SK-N-SH treated with all-trans-retinoic acid at 6 μM for 48 hours (cell line): Measurements from ENCODE around the gene ISYNA1.
A peak's percentile ranks its signal among the peaks of the same experiment; 100 is the strongest.

Experiments
- ATAC-seq: fragments of 200-7000 bp; cut with Tn5 transposase; 3 replicates; pipeline ENCODE4 v1.9.1; 2020; ENCODE audit warnings: mild to moderate bottlenecking, moderate library complexity
- ARNTL ChIP-seq: fragments of 450-650 bp; formaldehyde crosslinking; IDR thresholded peaks from 2 replicates; pipeline ENCODE4 v1.5.0; 2020; ENCODE audit warnings: low read depth, mild to moderate bottlenecking, moderate library complexity, borderline replicate concordance
- CREB5 ChIP-seq: fragments of 250-450 bp; sonication (Bioruptor Pico); IDR thresholded peaks from 2 replicates; pipeline ENCODE4 v1.5.1; 2020; ENCODE audit warnings: low read depth, mild to moderate bottlenecking, moderate library complexity
- CSDC2 ChIP-seq: fragments of 250-450 bp; sonication (Bioruptor Pico); IDR thresholded peaks from 2 replicates; pipeline ENCODE4 v1.5.0; 2020; ENCODE audit warnings: mild to moderate bottlenecking, moderate library complexity
- ISL1 ChIP-seq: fragments of 250-450 bp; sonication (Bioruptor Pico); IDR thresholded peaks from 2 replicates; pipeline ENCODE4 v2.1.2; 2022; ENCODE audit warnings: mild to moderate bottlenecking, moderate library complexity
- POU6F1 ChIP-seq: fragments of 250-450 bp; sonication (Bioruptor Pico); IDR thresholded peaks from 2 replicates; pipeline ENCODE4 v1.8.0; 2021; ENCODE audit warnings: low read depth, mild to moderate bottlenecking, moderate library complexity, borderline replicate concordance
- PPARA ChIP-seq: fragments of 250-450 bp; sonication (Bioruptor Pico); IDR thresholded peaks from 2 replicates; pipeline ENCODE4 v1.5.0; 2020; ENCODE audit warnings: mild to moderate bottlenecking, borderline replicate concordance
- RARB ChIP-seq: fragments of 250-450 bp; sonication (Bioruptor Pico); IDR thresholded peaks from 2 replicates; pipeline ENCODE4 v1.8.0; 2021; ENCODE audit warnings: mild to moderate bottlenecking, moderate library complexity
- SNAI2 ChIP-seq: fragments of 250-450 bp; sonication (Bioruptor Pico); IDR thresholded peaks from 2 replicates; pipeline ENCODE4 v1.5.0; 2020; ENCODE audit warnings: mild to moderate bottlenecking, moderate library complexity
- TCF4 ChIP-seq: fragments of 250-450 bp; sonication (Bioruptor Pico); IDR thresholded peaks from 2 replicates; pipeline ENCODE4 v1.8.0; 2021; ENCODE audit warnings: mild to moderate bottlenecking, moderate library complexity, borderline replicate concordance
- TOX ChIP-seq: fragments of 250-450 bp; sonication (Bioruptor Pico); IDR thresholded peaks from 2 replicates; pipeline ENCODE4 v1.8.0; 2021; ENCODE audit warnings: mild to moderate bottlenecking, moderate library complexity, borderline replicate concordance
- ZC3H10 ChIP-seq: fragments of 250-450 bp; sonication (Bioruptor Pico); IDR thresholded peaks from 2 replicates; pipeline ENCODE4 v1.5.1; 2021; ENCODE audit warnings: mild to moderate bottlenecking, moderate library complexity
- ZFP3 ChIP-seq: fragments of 250-450 bp; sonication (Bioruptor Pico); IDR thresholded peaks from 2 replicates; pipeline ENCODE4 v1.5.0; 2020; ENCODE audit warnings: mild to moderate bottlenecking, moderate library complexity
- ZFP30 ChIP-seq: fragments of 450-650 bp; formaldehyde crosslinking; IDR thresholded peaks from 2 replicates; pipeline ENCODE4 v1.5.0; 2022; ENCODE audit warnings: mild to moderate bottlenecking, moderate library complexity
- ZNF565 ChIP-seq: fragments of 450-650 bp; formaldehyde crosslinking; conservative IDR thresholded peaks from 2 replicates; pipeline ENCODE4 v1.5.0; 2020; ENCODE audit warnings: low read depth, mild to moderate bottlenecking, moderate library complexity
- TF ChIP-seq, protein P1 (sequence below): fragments of 250-450 bp; sonication (Bioruptor Pico); IDR thresholded peaks from 2 replicates; pipeline ENCODE4 v1.5.1; 2021; ENCODE audit warnings: mild to moderate bottlenecking, moderate library complexity
- TF ChIP-seq, protein P2 (sequence below): fragments of 250-450 bp; sonication (Bioruptor Pico); IDR thresholded peaks from 2 replicates; pipeline ENCODE4 v1.8.0; 2020; ENCODE audit warnings: mild to moderate bottlenecking, moderate library complexity, borderline replicate concordance
- TF ChIP-seq, protein P3 (sequence below): fragments of 250-450 bp; sonication (Bioruptor Pico); IDR thresholded peaks from 2 replicates; pipeline ENCODE4 v1.5.0; 2020; ENCODE audit warnings: mild to moderate bottlenecking, moderate library complexity

Gene ISYNA1

DNA sequence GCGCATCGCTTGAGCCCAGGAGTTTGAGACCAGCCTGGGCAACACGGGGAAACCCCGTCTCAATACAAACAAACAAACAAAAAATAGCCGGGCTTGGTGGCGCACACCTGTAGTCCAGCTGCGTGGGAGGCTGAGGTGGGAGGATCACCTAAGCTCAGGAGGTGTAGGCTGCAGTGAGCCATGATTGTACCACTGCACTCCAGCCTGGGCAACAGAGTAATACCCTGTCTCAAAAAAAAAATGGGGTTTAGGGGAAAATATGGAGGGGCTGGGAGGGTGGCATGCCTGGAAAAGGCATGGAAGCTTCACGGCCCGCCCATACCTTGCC, 1.9 kb upstream of the ISYNA1 start (continued):
- TF ChIP-seq, protein P1, sequence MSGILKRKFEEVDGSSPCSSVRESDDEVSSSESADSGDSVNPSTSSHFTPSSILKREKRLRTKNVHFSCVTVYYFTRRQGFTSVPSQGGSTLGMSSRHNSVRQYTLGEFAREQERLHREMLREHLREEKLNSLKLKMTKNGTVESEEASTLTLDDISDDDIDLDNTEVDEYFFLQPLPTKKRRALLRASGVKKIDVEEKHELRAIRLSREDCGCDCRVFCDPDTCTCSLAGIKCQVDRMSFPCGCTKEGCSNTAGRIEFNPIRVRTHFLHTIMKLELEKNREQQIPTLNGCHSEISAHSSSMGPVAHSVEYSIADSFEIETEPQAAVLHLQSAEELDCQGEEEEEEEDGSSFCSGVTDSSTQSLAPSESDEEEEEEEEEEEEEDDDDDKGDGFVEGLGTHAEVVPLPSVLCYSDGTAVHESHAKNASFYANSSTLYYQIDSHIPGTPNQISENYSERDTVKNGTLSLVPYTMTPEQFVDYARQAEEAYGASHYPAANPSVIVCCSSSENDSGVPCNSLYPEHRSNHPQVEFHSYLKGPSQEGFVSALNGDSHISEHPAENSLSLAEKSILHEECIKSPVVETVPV (CRISPR knock-in tag), result no peak

- ATAC-seq, result no peak
- no peak for TF ChIP-seq ZFP30 (CRISPR knock-in tag)
- TF ChIP-seq ZFP3, result peak; percentile 99
Observed at GRCh38 chr19:18439025-18439909, 1.3 kb upstream of the ISYNA1 start.

DNA sequence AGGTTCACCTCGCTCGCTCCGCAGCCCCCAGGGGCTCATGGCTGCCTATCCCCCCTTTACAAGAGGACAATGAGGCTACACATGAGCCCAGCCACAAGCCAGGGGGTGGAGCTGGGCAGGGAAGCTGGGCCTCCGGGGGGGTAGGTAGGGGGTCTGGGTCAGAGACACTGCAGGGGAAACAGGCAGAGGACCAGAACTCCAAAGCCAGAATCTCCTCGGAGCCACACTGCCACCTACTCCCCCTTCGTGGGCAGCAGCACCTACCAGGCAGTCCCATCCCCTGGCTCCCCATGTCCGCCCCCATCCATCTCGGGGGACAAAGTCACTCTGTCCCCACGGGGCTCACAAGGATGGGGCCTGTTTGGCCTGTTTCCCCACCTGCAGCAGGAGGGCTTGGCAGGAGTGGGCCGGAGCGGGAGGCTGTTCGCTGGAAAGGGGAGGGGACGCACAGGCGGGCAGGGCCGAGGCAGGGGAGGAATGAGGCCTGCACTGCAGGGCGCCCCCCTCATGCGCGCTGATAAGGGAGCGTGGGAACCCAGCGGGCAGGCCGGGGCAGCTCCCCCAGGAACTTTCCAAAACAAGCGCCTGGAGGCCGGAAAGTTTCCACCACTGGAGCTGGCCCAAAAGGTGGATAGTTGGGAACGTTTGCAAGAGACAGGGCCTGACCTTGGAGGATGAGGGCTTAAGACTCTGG, 545 bp upstream of the ISYNA1 start:
- peak; percentile 0; the same call in 1 of the 3 replicates for ATAC-seq
- TF ChIP-seq TOX (CRISPR knock-in tag) (no peak), ZNF565 (CRISPR knock-in tag) (no peak), RARB (CRISPR knock-in tag) (no peak), POU6F1 (CRISPR knock-in tag) (no peak), ISL1 (CRISPR knock-in tag) (no peak), SNAI2 (CRISPR knock-in tag) (no peak), TCF4 (no peak), ZC3H10 (no peak), CSDC2 (no peak), ARNTL (no peak), CREB5 (no peak), PPARA (CRISPR knock-in tag) (no peak)
- TF ChIP-seq, protein P1 (CRISPR knock-in tag), result no peak
- TF ChIP-seq, protein P2, sequence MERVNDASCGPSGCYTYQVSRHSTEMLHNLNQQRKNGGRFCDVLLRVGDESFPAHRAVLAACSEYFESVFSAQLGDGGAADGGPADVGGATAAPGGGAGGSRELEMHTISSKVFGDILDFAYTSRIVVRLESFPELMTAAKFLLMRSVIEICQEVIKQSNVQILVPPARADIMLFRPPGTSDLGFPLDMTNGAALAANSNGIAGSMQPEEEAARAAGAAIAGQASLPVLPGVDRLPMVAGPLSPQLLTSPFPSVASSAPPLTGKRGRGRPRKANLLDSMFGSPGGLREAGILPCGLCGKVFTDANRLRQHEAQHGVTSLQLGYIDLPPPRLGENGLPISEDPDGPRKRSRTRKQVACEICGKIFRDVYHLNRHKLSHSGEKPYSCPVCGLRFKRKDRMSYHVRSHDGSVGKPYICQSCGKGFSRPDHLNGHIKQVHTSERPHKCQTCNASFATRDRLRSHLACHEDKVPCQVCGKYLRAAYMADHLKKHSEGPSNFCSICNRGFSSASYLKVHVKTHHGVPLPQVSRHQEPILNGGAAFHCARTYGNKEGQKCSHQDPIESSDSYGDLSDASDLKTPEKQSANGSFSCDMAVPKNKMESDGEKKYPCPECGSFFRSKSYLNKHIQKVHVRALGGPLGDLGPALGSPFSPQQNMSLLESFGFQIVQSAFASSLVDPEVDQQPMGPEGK (CRISPR knock-in tag), result no peak

DNA sequence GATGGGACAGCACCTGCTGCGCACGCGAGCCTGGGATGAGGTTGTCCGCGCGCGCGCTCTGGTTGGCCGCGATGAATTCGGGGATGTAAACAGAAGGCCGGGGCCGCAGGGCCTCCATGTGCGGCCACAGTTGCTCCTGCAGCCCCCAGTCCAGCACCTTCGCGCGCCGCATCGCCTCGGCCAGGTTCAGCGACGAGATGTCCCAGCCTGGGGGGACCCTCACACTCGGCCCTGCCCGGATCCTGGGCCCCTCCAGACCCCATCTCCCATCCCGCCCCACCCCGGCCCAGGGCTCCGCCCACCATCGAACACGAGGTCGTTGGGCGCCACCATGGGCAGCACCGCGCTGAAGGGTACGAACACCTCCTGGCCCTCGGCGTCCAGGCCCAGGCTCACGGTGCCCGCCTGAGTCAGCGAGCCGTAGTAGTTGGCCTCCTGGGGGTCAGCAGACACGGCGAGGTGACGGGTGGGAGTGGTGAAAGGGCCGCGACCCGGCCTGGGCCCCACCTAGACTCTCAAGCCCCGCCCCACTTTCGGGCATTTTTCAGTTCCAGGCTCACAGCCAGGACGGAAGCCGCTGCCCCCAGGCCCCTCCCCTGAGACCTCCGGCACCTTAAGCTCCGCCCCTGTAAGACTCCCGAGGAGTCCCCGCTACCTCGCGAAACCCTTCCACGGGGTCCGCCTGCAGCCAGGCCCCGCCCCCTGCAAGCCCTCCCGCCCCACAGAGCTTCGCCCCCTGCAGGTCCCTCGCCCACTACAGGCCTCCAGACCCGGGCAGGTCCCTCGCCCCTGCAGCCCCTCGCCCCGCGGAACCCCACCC, 1.1 kb downstream of the ISYNA1 start:
- TF ChIP-seq ZFP30 (CRISPR knock-in tag) (no peak), ISL1 (CRISPR knock-in tag) (no peak), PPARA (CRISPR knock-in tag) (no peak), TCF4 (no peak), POU6F1 (CRISPR knock-in tag) (no peak), RARB (CRISPR knock-in tag) (no peak), CSDC2 (no peak), TOX (CRISPR knock-in tag) (no peak), ZC3H10 (no peak)
- TF ChIP-seq, protein P3, sequence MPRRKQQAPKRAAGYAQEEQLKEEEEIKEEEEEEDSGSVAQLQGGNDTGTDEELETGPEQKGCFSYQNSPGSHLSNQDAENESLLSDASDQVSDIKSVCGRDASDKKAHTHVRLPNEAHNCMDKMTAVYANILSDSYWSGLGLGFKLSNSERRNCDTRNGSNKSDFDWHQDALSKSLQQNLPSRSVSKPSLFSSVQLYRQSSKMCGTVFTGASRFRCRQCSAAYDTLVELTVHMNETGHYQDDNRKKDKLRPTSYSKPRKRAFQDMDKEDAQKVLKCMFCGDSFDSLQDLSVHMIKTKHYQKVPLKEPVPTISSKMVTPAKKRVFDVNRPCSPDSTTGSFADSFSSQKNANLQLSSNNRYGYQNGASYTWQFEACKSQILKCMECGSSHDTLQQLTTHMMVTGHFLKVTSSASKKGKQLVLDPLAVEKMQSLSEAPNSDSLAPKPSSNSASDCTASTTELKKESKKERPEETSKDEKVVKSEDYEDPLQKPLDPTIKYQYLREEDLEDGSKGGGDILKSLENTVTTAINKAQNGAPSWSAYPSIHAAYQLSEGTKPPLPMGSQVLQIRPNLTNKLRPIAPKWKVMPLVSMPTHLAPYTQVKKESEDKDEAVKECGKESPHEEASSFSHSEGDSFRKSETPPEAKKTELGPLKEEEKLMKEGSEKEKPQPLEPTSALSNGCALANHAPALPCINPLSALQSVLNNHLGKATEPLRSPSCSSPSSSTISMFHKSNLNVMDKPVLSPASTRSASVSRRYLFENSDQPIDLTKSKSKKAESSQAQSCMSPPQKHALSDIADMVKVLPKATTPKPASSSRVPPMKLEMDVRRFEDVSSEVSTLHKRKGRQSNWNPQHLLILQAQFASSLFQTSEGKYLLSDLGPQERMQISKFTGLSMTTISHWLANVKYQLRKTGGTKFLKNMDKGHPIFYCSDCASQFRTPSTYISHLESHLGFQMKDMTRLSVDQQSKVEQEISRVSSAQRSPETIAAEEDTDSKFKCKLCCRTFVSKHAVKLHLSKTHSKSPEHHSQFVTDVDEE (CRISPR knock-in tag), result no peak
- TF ChIP-seq, protein P1 (CRISPR knock-in tag), result no peak
- peak; percentile 57 for ATAC-seq
